HepG2 (cell line): ENCODE measurements around the gene PRSS33. TPM values are rescaled to one million over a fixed set of nuclear protein-coding genes. Genes with fewer than 3 reads are reported as not detected.

ENCODE experiments used
- ATAC-seq: fragments of 200-7000 bp; cut with Tn5 transposase; 3 replicates; pipeline ENCODE4 v1.9.1; 2020; ENCODE audit warnings: mild to moderate bottlenecking, moderate library complexity
- BruUV-seq: library from RNA; stranded (reverse); fragments of 400-500 nt; replicated peaks from 2 replicates; lab custom pipeline; 2021; lab: Mats Ljungman, UMichigan
- CTCF ChIA-PET: fragments of 300-600 bp; formaldehyde crosslinking; extraction: SDS; loops from one replicate; lab custom pipeline; 2021; ENCODE audit warnings: low total read pairs, inconsistent platforms, low intra/inter-chr PET ratio; lab: Yijun Ruan, JAX
- POLR2A ChIA-PET: fragments of 350-600 bp; sonication (Branson Sonifier 250); formaldehyde crosslinking; loops from one replicate; lab custom pipeline; 2020; ENCODE audit warnings: antibody characterized with exemption, inconsistent platforms; lab: Yijun Ruan, JAX
- DNase-seq: peaks from one replicate; pipeline ENCODE4 v3.0.0-alpha.2; 2015; ENCODE audit warnings: low spot score
- FAIRE-seq: peaks from 3 replicates; lab custom pipeline; 2011; peaks lifted over from hg19 to GRCh38; lab: Jason Lieb, UNC
- H2AFZ ChIP-seq: one replicate; pipeline ENCODE4 v1.6.1; 2011; ENCODE audit warnings: low read length, inconsistent platforms
- H3K27ac ChIP-seq: fragments of 300-600 bp; 3 replicates; pipeline ENCODE4 v1.8.0; 2011; ENCODE audit warnings: mixed run types, mild to moderate bottlenecking, mixed read lengths, low read length, inconsistent platforms; ENCODE audit not compliant: insufficient read depth; ENCODE audit errors: extremely low read length
- H3K27me3 ChIP-seq, 2 experiments: fragments of 200-600 bp in 1 of 2; 2 replicates in 1 of 2; 3 replicates in 1 of 2; pipeline versions ENCODE4 v1.6.0 to v1.8.0; 2011; ENCODE audit warnings: low read length in 2 of 2, mild to moderate bottlenecking in 2 of 2, moderate library complexity in 2 of 2, inconsistent platforms in 1 of 2; ENCODE audit not compliant: insufficient read depth in 2 of 2, control insufficient read depth in 1 of 2
- H3K36me3 ChIP-seq, 2 experiments: fragments of 200-600 bp in 1 of 2; replicated peaks in 1 of 2; 2 replicates in 1 of 2; 3 replicates in 1 of 2; pipeline versions ENCODE4 v1.5.1 to v1.8.0; 2011; ENCODE audit warnings: low read length in 2 of 2, inconsistent platforms in 1 of 2; ENCODE audit not compliant: insufficient read depth in 2 of 2, control insufficient read depth in 1 of 2
- H3K4me1 ChIP-seq: 2 replicates; pipeline ENCODE4 v1.5.1; 2012; ENCODE audit warnings: low read length, inconsistent platforms; ENCODE audit not compliant: insufficient read depth
- H3K4me2 ChIP-seq: 2 replicates; pipeline ENCODE4 v1.6.0; 2011; ENCODE audit warnings: low read depth, low read length, inconsistent platforms
- H3K4me3 ChIP-seq, 3 experiments: fragments of 200-600 bp in 1 of 3; sonication (generic), shearing (Covaris generic) in 1 of 3; replicated peaks in 1 of 3; 2 replicates each; pipeline ENCODE4 v1.5.1; 2011 to 2016; ENCODE audit warnings: low read length in 3 of 3, inconsistent platforms in 2 of 3, low read depth in 2 of 3, mild to moderate bottlenecking in 2 of 3, control low read depth in 1 of 3, mixed read lengths in 1 of 3; ENCODE audit not compliant: insufficient read depth in 1 of 3
- H3K79me2 ChIP-seq: one replicate; pipeline ENCODE4 v1.6.1; 2011; ENCODE audit warnings: low read length, inconsistent platforms; ENCODE audit not compliant: insufficient read depth
- H3K9ac ChIP-seq: 2 replicates; pipeline ENCODE4 v1.6.0; 2011; ENCODE audit warnings: mild to moderate bottlenecking, low read depth, low read length, inconsistent platforms; ENCODE audit not compliant: insufficient read depth
- H3K9me3 ChIP-seq: 2 replicates; pipeline ENCODE4 v1.5.1; 2012; ENCODE audit warnings: mild to moderate bottlenecking, low read length
- H4K20me1 ChIP-seq: 2 replicates; pipeline ENCODE4 v1.6.0; 2011; ENCODE audit warnings: inconsistent platforms, mild to moderate bottlenecking, low read length, moderate library complexity; ENCODE audit not compliant: insufficient read depth
- ARHGAP35 ChIP-seq: sonication (generic); formaldehyde crosslinking; IDR thresholded peaks from 2 replicates; pipeline ENCODE4 v1.9.0; 2022; ENCODE audit warnings: mild to moderate bottlenecking, inconsistent platforms, moderate library complexity, missing genetic modification reagents, borderline replicate concordance
- BCLAF1 ChIP-seq: fragments of 450-650 bp; IDR thresholded peaks from 2 replicates; pipeline ENCODE4 v1.6.1; 2017; ENCODE audit warnings: mild to moderate bottlenecking
- BRF2 ChIP-seq: sonication (generic); formaldehyde crosslinking; IDR thresholded peaks from 2 replicates; pipeline ENCODE4 v1.8.1; 2022; ENCODE audit warnings: mild to moderate bottlenecking, missing genetic modification reagents
- ELF1 ChIP-seq: sonication (generic); formaldehyde crosslinking; IDR thresholded peaks from 2 replicates; pipeline ENCODE4 v1.4.0; 2020; ENCODE audit warnings: missing genetic modification reagents
- HIVEP1 ChIP-seq: sonication (generic); formaldehyde crosslinking; IDR thresholded peaks from 2 replicates; pipeline ENCODE4 v1.4.0; 2020; ENCODE audit warnings: mild to moderate bottlenecking, missing genetic modification reagents
- TFAP4 ChIP-seq: sonication (generic); IDR thresholded peaks from 2 replicates; pipeline ENCODE4 v1.6.1; 2016; ENCODE audit warnings: low read depth, borderline replicate concordance
- TRIM24 ChIP-seq: sonication (generic); formaldehyde crosslinking; IDR thresholded peaks from 2 replicates; pipeline ENCODE4 v1.8.0; 2022; ENCODE audit warnings: mild to moderate bottlenecking, missing genetic modification reagents
- ZNF512 ChIP-seq: sonication (generic); formaldehyde crosslinking; IDR thresholded peaks from 2 replicates; pipeline ENCODE4 v1.4.0; 2020; ENCODE audit warnings: mild to moderate bottlenecking, missing genetic modification reagents
- ZNF768 ChIP-seq: sonication (generic); formaldehyde crosslinking; IDR thresholded peaks from 2 replicates; pipeline ENCODE4 v1.4.0; 2020; ENCODE audit warnings: missing genetic modification reagents
- ZUFSP ChIP-seq: sonication (generic); formaldehyde crosslinking; IDR thresholded peaks from 2 replicates; pipeline ENCODE4 v1.9.0; 2021; ENCODE audit warnings: missing genetic modification reagents, mild to moderate bottlenecking, borderline replicate concordance
- WGBS: methylation state at CpG from one replicate; pipeline ENCODE4 v1.1.6; 2017; ENCODE audit warnings: low lambda C conversion rate; 5-methylcytosine and 5-hydroxymethylcytosine counted together
- in situ Hi-C: cut with HindIII; loops from 2 replicates; pipeline ENCODE4 v1.10.0; 2017; ENCODE audit warnings: low pct_unique_long_range_greater_than_20kb; ENCODE audit not compliant: extremely low pct_ligation_motif_present
- intact Hi-C: fragments of 100-400 bp; cut with micrococcal nuclease; formaldehyde crosslinking; loops from one replicate; pipeline ENCODE4 v1.10.0; 2022; ENCODE audit not compliant: unreplicated experiment
- polyA plus RNA-seq, 8 experiments: library from polyadenylated mRNA; depleted of rRNA in 3 of 8; stranded (reverse) in 7 of 8; unstranded in 1 of 8; fragments of >200 nt; fragmentation: Illumina TruSeq in 4 of 8; extraction: Trizol in 4 of 8; gene quantifications; 2 replicates each; pipeline versions ENCODE4 v1.2.1 to v1.2.3, GENCODE V29; 2011 to 2016; ENCODE audit warnings: low read depth in 4 of 8, missing spikeins in 1 of 8, mixed read lengths in 1 of 8; ENCODE audit not compliant: insufficient read depth in 1 of 8
- total RNA-seq, 5 experiments: library from RNA; depleted of rRNA; stranded (reverse); fragments of >200 nt; fragmentation: Illumina TruSeq; extraction: Trizol; gene quantifications; 2 replicates each; pipeline ENCODE4 v1.2.3, GENCODE V29; 2016; ENCODE audit warnings: low read depth in 1 of 5

Gene PRSS33
- total and polyA plus RNA-seq, 2 of the 13 experiments (the other 11 are each of a cell fraction or from before 2014, with no cell fraction given) = not detected

- TF ChIP-seq BCLAF1 = no peak
- no peak for TF ChIP-seq TRIM24 (CRISPR knock-in tag)
- TF ChIP-seq TFAP4 = peak; percentile 27; the same call in 1 of the 2 replicates
- no peak for TF ChIP-seq HIVEP1 (CRISPR knock-in tag)
Observed at GRCh38 chr16:2795395-2796143, 8.2 kb upstream of the PRSS33 start (continued).

GRCh38 chr16:2792940-2793339, 5.6 kb upstream of the PRSS33 start:
- CTCF ChIA-PET = no interaction called here
- FAIRE-seq = no peak
- intact Hi-C loops = no loop called here

More at GRCh38 chr16:2792940-2793339, 5.6 kb upstream of the PRSS33 start:
- in situ Hi-C loops = no loop called here
- H3K9ac ChIP-seq = no peak overlapping the region
- no peak overlapping the region for H3K4me3 ChIP-seq
- H3K9me3 ChIP-seq = no peaks in the 10 kb centered on the region
- H4K20me1 ChIP-seq = no peaks in the 10 kb centered on the region
- H3K79me2 ChIP-seq = no peaks in the 10 kb centered on the region
- no peaks in the 10 kb centered on the region for H3K36me3 ChIP-seq
- DNase-seq = no peak
- H2AFZ ChIP-seq = no peak overlapping the region
- TF ChIP-seq ZNF512 (CRISPR knock-in tag) (no peak), ZNF768 (CRISPR knock-in tag) (no peak), ARHGAP35 (CRISPR knock-in tag) (no peak), ELF1 (CRISPR knock-in tag) (no peak), BRF2 (CRISPR knock-in tag) (no peak), ZUFSP (CRISPR knock-in tag) (no peak)
- BruUV-seq = no TSS peak
- H3K4me2 ChIP-seq = no peak overlapping the region
- 62% methylated on average over 10 of the region's 10 CpGs for WGBS
- POLR2A ChIA-PET = no interaction called here
- H3K4me1 ChIP-seq = peaks cover 12% of the 10 kb centered on the region
- ATAC-seq = no peak
- peaks cover 5 to 38% of the 10 kb centered on the region in 2 experiments; a peak in 4 of 5 replicates for H3K27me3 ChIP-seq
- no peak overlapping the region for H3K27ac ChIP-seq
